HG03565 (cell line): ENCODE results near the gene ACOX1.

Experiments
- ATAC-seq: cut with Tn5 transposase; IDR thresholded peaks from one replicate; pipeline ENCODE4 v1.9.1; 2021; ENCODE audit warnings: mild to moderate bottlenecking, moderate library complexity; ENCODE audit not compliant: unreplicated experiment

The ACOX1 gene

GRCh38 chr17:75978938-75979704, at the start of gene ACOX1, which contains the start of gene TEN1:
ACOX1 (minus strand) TSS chr17:75979166; CDS start chr17:75979073, 93 bp downstream.
TEN1 (plus strand) TSS chr17:75979240; CDS start chr17:75986193, 6,953 bp downstream.
- peak; percentile 66 for ATAC-seq

GRCh38 chr17:76027159-76027839, 48.3 kb upstream of the ACOX1 start, which contains the start of gene EVPL:
EVPL (minus strand) TSS chr17:76027306; CDS start chr17:76027198, 108 bp downstream.
- ATAC-seq: no peak

DNA sequence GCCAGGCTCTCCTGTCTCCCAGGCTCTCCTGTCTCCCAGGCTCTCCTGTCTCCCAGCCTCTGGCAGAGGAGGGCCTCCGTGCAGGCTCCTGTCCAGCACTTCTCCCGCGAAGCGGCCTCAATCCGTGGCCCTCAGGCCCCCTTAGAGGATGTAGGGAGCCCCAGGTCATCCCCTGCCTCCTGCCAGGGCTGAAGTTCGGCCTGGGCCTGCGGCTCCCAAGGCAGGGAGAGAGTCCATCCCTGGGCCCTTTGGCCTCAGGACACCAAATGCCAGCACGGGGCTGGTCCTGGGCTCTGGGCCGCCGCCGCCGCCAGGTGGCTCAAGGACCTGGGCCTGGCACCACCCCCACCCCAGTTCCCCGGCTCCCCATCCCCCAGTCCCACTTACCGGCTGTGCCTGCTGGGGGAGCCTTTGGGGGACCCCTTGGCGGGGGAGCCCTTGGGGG, 47.8 kb upstream of the ACOX1 start:
- no peak for ATAC-seq

DNA sequence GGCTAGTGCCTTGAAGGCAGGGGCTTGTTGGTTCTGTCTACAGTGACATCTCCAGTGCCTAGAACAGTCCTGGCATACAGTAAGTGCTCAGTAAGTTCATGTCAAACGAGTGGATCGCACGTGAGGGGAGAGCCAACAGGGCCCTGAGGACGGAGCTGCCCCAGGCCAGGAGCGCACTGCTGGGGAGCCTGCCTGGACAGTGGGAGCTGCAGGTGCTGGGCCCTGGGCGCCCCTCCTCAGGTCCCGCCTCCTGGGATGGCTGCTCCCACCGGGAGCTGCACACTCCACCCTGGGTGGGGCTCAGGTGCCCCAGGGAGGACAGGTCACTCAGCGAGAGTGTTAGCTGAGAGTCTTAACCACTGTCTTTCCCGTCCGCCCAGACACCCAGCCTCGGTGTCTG, 46.3 kb upstream of the ACOX1 start:
- no peak for ATAC-seq

- no peak for ATAC-seq
These were observed 45.4 kb upstream of the ACOX1 start for GRCh38 chr17:76024353-76024752.

DNA sequence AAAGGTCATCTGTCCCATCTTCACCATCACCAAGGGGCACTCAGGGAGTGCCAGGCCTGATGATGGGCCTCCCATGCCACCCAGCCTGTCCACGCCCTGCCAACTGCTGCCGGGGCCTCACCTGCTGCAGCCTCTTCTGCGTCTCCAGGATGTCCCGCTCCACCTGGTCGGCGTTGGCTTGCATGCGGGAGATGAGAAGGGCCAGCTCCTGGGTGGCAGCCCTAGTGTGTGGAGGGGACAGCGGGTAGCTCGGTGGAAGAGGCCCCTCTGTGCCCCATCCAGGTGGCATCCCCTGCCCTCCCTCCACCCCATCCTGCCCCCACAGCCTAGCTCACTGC, 44.9 kb upstream of the ACOX1 start:
- ATAC-seq: no peak

GRCh38 chr17:76022973-76023899, 44.3 kb upstream of the ACOX1 start:
- ATAC-seq: no peak

GRCh38 chr17:76022285-76022684, 43.3 kb upstream of the ACOX1 start:
- no peak for ATAC-seq

GRCh38 chr17:76019833-76020467, 41.0 kb upstream of the ACOX1 start:
- ATAC-seq: no peak

DNA sequence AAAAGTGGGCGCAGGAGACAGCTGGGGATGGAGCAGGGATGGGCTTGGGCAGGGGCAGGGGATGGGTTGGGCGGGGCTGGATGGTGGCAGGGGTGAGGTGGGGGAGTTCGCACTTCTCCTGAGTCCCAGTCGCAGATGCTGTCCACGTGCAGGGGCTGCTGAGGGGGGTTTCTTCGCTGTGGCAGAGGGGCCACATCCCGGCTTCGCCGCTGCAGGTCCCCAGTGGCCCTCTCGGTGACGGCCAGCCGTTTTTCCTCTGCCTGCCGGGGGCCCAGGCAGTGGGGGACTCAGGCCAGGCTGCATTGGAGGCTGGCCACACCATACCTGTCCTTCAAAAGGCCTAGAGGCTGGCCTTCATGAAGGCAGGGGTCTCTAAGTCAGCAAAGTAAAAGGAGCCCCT, 39.8 kb upstream of the ACOX1 start:
- no peak for ATAC-seq

DNA sequence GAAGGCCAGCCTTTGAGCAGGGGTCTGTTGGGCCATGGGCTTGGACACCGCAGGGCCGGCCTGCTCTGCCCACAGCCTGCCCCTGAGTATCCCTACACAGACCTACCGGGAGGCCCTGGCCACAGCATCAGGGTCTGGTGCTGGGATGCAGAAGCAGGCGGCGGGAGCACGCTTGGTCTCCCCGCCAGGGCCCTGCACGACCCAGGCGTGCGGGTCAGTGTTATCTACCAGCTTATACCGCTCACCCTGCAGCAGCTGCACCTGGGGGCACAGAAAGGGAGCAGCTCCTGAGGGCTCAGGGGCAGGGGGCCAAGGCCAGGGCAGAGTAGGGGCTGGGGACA, 39.3 kb upstream of the ACOX1 start:
- no peak for ATAC-seq

DNA sequence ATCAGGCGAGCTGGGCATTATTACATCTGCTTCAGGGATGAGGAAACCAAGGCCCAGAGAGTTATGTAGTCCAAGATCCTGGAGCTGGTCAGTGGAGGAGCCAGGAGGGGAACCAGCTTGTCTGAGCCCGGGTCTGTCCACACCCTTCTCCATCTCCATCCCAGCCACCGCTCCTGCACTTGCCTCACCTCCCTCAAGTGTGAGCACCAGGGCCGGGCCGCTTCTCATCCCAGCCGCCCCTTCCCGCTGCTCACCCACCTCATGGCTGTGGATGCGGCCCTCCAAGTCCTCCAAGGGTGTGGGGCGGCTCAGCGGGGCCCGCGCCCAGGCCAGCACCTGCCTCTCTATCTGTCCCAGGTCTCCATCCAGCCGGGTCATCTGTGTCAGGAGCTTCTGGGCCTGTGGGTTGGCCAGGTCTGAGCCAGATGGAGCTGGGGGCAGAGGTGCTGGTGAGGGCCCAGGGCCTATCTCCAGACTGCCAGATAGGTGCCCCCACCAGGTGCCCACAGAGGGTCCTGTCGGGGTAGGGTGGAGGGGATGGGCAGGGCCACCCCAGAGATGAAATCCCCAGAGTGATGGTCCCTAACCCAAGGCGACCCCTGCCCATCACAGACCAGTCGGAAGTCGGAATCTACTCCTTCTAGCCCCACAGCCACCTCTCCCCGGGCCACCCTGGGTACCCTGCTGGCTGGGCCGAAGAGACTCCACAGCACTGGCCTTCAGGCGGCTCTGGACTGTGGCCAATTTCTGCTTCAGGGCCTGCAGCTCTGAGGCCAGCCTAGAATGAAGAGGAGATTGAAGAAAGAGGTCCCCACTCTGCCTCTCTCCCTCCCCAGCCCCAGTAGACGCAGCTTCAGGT, 38.7 kb upstream of the ACOX1 start:
- no peak for ATAC-seq

- no peak for ATAC-seq
These were observed 35.9 kb upstream of the ACOX1 start for GRCh38 chr17:76014925-76015261.

GRCh38 chr17:76014100-76014924, 35.3 kb upstream of the ACOX1 start:
- no peak for ATAC-seq

DNA sequence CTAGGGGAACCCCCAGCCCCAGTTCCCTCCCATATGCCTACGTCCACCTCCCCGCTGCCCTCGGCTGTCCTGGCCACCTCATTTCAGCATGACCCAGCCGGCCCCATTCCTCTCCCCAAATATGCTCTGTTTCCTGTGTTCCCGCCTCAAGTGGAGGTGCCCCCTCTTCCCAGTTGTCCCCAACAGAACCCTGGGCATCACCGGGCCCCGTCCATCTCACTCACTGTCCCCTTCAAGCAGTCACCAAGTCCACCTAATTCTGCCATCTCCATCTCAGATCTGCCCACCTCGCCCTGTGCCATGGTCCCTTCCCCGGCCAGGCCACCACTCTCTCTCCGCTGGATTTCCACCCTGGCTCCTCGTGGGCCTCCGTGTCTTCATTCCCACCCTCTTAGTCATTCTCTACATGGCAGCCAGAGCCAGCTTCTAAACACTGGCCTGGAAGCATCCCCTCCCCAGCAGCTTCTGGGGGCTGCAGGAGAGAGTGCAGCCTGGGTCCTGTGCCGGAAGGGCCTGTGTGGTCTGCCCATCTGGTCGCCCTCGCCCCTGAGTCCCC, 34.5 kb upstream of the ACOX1 start:
- no peak for ATAC-seq

GRCh38 chr17:76011951-76012350, 33.0 kb upstream of the ACOX1 start:
- no peak for ATAC-seq

- ATAC-seq: no peak
These were observed 31.1 kb upstream of the ACOX1 start for GRCh38 chr17:76009969-76010661.

DNA sequence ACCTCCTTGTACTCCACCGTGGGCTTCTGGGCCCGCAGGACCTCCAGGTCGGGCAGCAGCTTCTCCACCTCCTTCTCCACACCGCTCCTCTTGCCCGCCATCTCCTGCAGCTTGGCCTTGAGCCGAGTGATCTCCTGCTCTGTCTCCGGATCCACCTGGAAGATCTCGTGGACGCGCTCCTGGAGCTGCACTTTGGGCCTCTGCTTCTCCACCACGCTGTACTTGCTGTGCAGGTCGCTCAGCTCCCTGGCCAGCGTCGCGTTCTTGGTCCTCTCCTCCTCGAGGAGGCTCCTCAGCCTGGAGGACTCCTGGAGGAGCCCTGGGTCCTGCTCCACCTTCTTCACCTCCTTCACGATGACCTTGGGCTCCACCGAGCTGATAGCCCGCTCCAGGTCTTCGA, 30.5 kb upstream of the ACOX1 start:
- ATAC-seq: no peak
